Right lobe of liver (tissue), 6 donors: ENCODE data around the gene TMEM38B. TPM values are rescaled to one million over a fixed set of nuclear protein-coding genes. Genes with fewer than 3 reads are reported as not detected.

Source experiments
- ATAC-seq, 4 donors: fragments of 200-7000 bp; cut with Tn5 transposase; one replicate each; pipeline ENCODE4 v1.9.1; 2020; ENCODE audit warnings: mild to moderate bottlenecking in 4 of 4, moderate library complexity in 4 of 4
- DNase-seq, 3 donors: peaks; one replicate each; pipeline ENCODE4 v3.0.0-alpha.2; 2020
- H3K27ac ChIP-seq, 3 donors: fragments of 200-600 bp; one replicate each; pipeline ENCODE4 v1.8.0; 2022
- H3K27me3 ChIP-seq, 2 donors: fragments of 200-600 bp; one replicate each; pipeline ENCODE4 v1.8.0; 2022
- H3K36me3 ChIP-seq, 4 donors: fragments of 200-600 bp; sonication (generic) in 1 of 4; one replicate each; pipeline versions ENCODE4 v1.5.1 to v1.8.0; 2017 to 2022; ENCODE audit warnings: control low read depth in 1 of 4
- H3K4me1 ChIP-seq, 4 donors: fragments of 200-600 bp; sonication (generic) in 1 of 4; one replicate each; pipeline versions ENCODE4 v1.5.1 to v1.8.0; 2017 to 2022; ENCODE audit warnings: control low read depth in 1 of 4
- H3K4me3 ChIP-seq, 3 donors: fragments of 200-600 bp; one replicate each; pipeline ENCODE4 v1.8.0; 2022
- H3K9me3 ChIP-seq, 4 donors: fragments of 200-600 bp; sonication (generic) in 1 of 4; one replicate each; pipeline versions ENCODE4 v1.5.1 to v1.8.0; 2017 to 2022; ENCODE audit warnings: control low read depth in 1 of 4
- CTCF ChIP-seq, 4 donors: fragments of 200-600 bp in 3 of 4; fragments of 450-650 bp in 1 of 4; IDR thresholded peaks; one replicate each; pipeline versions ENCODE4 v1.5.1 to v1.8.0; 2016 to 2022; ENCODE audit warnings: antibody characterized with exemption in 4 of 4, mild to moderate bottlenecking in 2 of 4
- POLR2A ChIP-seq: fragments of 450-650 bp; IDR thresholded peaks from one replicate; pipeline ENCODE4 v1.6.1; 2017; ENCODE audit warnings: antibody characterized with exemption, mild to moderate bottlenecking
- WGBS: methylation state at CpG from one replicate; pipeline ENCODE4 v1.1.6; 2018; ENCODE audit warnings: low coverage, low lambda C conversion rate; ENCODE audit not compliant: insufficient coverage; ENCODE audit errors: missing lambda C conversion rate; 5-methylcytosine and 5-hydroxymethylcytosine counted together
- intact Hi-C, 2 donors: fragments of 100-400 bp; cut with DNase I; formaldehyde crosslinking; loops; one replicate each; pipeline versions ENCODE4 v1.11.2 to v1.14.1; 2022
- total RNA-seq, 6 experiments: library from RNA; depleted of rRNA in 2 of 6; stranded (reverse); fragments of >200 nt in 2 of 6; fragmentation: NEBNext Ultra II Directional in 3 of 6; extraction: Animal tissue kit (Norgen Biotek cat#: 25700) in 3 of 6; gene quantifications; one replicate each; pipeline versions ENCODE4 v1.1.0 to v1.2.4, GENCODE V29; 2016 to 2023
- donor health status: DM: no; HTN: yes; CAD: no.
- donor health status: DM: no; HTN: no; CAD: no.
- donor health status: DM: no; HTN: no; CAD: no.
- donor health status: DM: no; HTN: yes; CAD: no.
- donor health status: DM: no; HTN: yes; CAD: no.

Gene TMEM38B
- total RNA-seq, 6 experiments from 2014 or later: 9.5 to 16.9 (median 11.9) TPM

GRCh38 chr9:105710638-105711037, 16.3 kb downstream of the TMEM38B start:
- intact Hi-C loops: loop anchor here in 1 of 2 donors (10.0 kb wide), 1 partner anchor 96 kb away; no protein-coding TSS in a partner anchor
- Histone ChIP-seq H3K36me3 (no peaks in the 10 kb centered on the region), H3K27ac (no peak overlapping the region), H3K9me3 (no peaks in the 10 kb centered on the region), H3K4me3 (no peak overlapping the region), H3K4me1 (no peaks in the 10 kb centered on the region), H3K27me3 (no peaks in the 10 kb centered on the region)
- TF ChIP-seq POLR2A: no peak
- TF ChIP-seq CTCF (IDR thresholded peaks at IDR 0.05): no peak
- ATAC-seq (no peak), DNase-seq (no peak)
- 94% methylated on average over 6 of the region's 13 CpGs for WGBS

GRCh38 chr9:105711867-105712266, 17.5 kb downstream of the TMEM38B start:
- DNase-seq (no peak), ATAC-seq (no peak)
- no peak overlapping the region for H3K4me3 ChIP-seq
- TF ChIP-seq POLR2A (no peak), CTCF (IDR thresholded peaks at IDR 0.05) (no peak)
- no peaks in the 10 kb centered on the region for H3K9me3 ChIP-seq
- H3K27me3 ChIP-seq: no peaks in the 10 kb centered on the region
- no peaks in the 10 kb centered on the region for H3K4me1 ChIP-seq
- WGBS: 91% methylated on average over 4 of the region's 7 CpGs
- no peaks in the 10 kb centered on the region for H3K36me3 ChIP-seq
- intact Hi-C loops: loop anchor here in 1 of 2 donors (10.0 kb wide), 1 partner anchor 97 kb away; no protein-coding TSS in a partner anchor
- no peak overlapping the region for H3K27ac ChIP-seq

- Histone ChIP-seq H3K27ac (no peak overlapping the region), H3K4me3 (no peak overlapping the region), H3K4me1 (no peaks in the 10 kb centered on the region), H3K36me3 (no peaks in the 10 kb centered on the region), H3K9me3 (no peaks in the 10 kb centered on the region), H3K27me3 (no peaks in the 10 kb centered on the region)
- TF ChIP-seq CTCF (IDR thresholded peaks at IDR 0.05) (no peak), POLR2A (no peak)
- no peak for ATAC-seq
- no peak for DNase-seq
- WGBS: 35% methylated on average over 1 of the region's 1 CpG
- intact Hi-C loops: loop anchor here in 1 of 2 donors (10.0 kb wide), 1 partner anchor 97 kb away; no protein-coding TSS in a partner anchor
These were observed 18.0 kb downstream of the TMEM38B start for GRCh38 chr9:105712297-105712696.

GRCh38 chr9:105712773-105713172, 18.4 kb downstream of the TMEM38B start:
- no peak for TF ChIP-seq POLR2A
- TF ChIP-seq CTCF (IDR thresholded peaks at IDR 0.05): no peak
- Histone ChIP-seq H3K27ac (no peak overlapping the region), H3K9me3 (no peaks in the 10 kb centered on the region), H3K36me3 (no peaks in the 10 kb centered on the region), H3K4me1 (no peaks in the 10 kb centered on the region), H3K4me3 (no peak overlapping the region), H3K27me3 (no peaks in the 10 kb centered on the region)
- ATAC-seq (no peak), DNase-seq (peak in 2 of 3 donors; percentile 42 to 52)
- WGBS: 90% methylated on average over 2 of the region's 6 CpGs
- intact Hi-C loops: loop anchor here in 1 of 2 donors (10.0 kb wide), 1 partner anchor 98 kb away; no protein-coding TSS in a partner anchor
